ENCODE data around the gene NOL3.

GRCh38 chr16:67155295-67156142 is 14.8 kb upstream of the NOL3 start:
- TF ChIP-seq CTCF (IDR thresholded peaks at IDR 0.05) (peak; percentile 33 to 100 (median 98)), POLR2A (IDR thresholded peaks at IDR 0.05) (no peak)
